ENCODE measurements around the gene HS1BP3.

Gene HS1BP3

DNA sequence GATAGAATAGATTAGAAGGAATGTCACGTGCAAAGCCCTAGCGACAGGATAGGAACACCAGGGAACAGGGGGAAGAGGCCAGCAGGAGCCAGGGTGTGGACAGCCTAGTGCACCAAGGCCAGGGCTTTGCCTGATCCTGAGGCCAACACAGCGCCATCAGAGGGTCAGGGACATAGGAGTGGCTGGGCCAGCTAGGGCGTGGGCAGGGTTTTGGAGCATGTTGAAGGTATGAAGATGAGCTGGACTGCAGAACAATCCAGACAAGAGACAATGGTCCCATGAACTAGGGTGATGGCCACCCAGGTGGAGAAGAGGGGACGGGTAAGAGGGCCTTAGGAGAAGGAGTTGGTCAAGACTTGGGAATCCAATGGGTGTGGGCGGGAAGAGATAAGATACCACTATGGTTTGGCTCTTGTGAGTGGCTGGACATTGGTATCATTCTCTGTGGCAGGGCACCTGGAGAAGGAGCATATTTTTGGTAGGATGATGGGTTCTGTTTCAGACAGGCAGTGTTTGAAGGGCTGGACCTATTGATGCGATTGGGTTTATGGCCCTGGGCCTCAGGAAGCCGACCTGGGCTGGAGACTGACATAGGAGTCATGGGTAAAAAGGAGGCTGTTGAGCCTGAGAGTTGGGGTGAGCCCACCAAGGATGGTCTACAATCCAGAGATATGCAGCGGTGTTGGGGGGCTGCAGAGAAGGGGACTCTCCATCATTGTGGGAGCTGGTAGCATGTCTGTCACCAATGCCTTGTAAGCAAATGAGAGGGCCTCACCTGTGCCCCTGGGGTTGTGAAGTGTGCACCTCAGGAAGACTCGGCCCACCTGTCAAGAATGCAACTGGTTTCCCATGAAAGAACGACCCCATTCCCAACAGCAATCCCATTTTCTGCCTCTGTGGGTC lies 2.0 kb upstream of the HS1BP3 start:
- no peak for DNase-seq (ENCODE audit: low read depth)
- no peak overlapping the region for H3K4me3 ChIP-seq (ENCODE audit: low read length)
- TF ChIP-seq, protein P1, sequence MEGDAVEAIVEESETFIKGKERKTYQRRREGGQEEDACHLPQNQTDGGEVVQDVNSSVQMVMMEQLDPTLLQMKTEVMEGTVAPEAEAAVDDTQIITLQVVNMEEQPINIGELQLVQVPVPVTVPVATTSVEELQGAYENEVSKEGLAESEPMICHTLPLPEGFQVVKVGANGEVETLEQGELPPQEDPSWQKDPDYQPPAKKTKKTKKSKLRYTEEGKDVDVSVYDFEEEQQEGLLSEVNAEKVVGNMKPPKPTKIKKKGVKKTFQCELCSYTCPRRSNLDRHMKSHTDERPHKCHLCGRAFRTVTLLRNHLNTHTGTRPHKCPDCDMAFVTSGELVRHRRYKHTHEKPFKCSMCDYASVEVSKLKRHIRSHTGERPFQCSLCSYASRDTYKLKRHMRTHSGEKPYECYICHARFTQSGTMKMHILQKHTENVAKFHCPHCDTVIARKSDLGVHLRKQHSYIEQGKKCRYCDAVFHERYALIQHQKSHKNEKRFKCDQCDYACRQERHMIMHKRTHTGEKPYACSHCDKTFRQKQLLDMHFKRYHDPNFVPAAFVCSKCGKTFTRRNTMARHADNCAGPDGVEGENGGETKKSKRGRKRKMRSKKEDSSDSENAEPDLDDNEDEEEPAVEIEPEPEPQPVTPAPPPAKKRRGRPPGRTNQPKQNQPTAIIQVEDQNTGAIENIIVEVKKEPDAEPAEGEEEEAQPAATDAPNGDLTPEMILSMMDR (IDR thresholded peaks at IDR 0.05; ENCODE audit: insufficient read depth, low read depth, low read length, missing control alignments): no peak

GRCh38 chr2:20652141-20652540 lies 1.2 kb upstream of the HS1BP3 start:
- no peak overlapping the region for H3K4me3 ChIP-seq (ENCODE audit: low read length)
- TF ChIP-seq, protein P1 (IDR thresholded peaks at IDR 0.05; ENCODE audit: insufficient read depth, low read depth, low read length, missing control alignments): no peak
- DNase-seq (ENCODE audit: low read depth): no peak

DNA sequence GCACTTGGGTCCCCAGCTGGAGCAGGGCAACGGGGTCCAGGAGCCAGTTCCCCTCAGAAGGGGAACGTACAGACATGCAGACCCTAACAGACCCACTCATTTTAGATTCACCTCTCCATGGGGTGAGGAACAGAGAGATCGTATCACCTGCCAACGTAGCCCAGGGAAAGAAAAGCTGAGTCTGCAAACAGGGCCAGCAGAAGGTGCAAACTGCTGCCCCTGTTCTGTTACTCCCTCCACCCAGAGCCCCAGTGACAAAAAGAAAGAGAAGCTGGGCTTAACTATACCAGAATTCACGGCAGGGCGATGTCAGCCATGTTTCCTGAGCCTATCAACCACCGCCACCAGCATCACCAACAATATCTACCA lies 817 bp upstream of the HS1BP3 start:
- DNase-seq (ENCODE audit: low read depth): no peak
- TF ChIP-seq, protein P1 (IDR thresholded peaks at IDR 0.05; ENCODE audit: insufficient read depth, low read depth, low read length, missing control alignments): no peak
- peak overlapping the region; percentile 47 for H3K4me3 ChIP-seq (ENCODE audit: low read length)

DNA sequence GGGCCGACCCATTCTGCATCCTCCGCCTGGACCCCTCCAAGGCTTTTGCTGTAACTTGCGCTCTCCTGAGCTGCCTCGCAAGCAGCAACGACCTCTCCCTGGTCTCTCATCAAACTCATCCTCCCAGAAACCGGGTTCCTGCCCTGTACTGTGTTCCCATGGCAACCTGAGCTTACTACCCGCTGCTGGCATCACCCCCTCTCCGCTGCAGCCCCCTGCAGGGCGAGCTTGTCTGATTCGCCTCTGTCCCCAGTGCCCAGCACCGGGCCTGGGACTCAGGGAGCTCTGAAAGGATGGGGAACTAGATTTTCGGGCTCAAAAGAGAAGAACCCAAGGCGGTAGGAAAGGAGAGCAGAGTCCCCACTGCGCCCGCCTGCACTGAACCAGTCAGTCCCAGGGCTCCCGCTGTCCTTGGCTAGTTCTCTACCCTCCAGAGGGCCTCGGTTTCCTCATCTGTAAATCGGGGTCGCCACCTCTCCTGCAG lies 463 bp downstream of the HS1BP3 start:
- no peak for DNase-seq (ENCODE audit: low read depth)
- peak overlapping the region; percentile 77 for H3K4me3 ChIP-seq (ENCODE audit: low read length)
- TF ChIP-seq, protein P1 (IDR thresholded peaks at IDR 0.05; ENCODE audit: insufficient read depth, low read depth, low read length, missing control alignments): no peak

- TF ChIP-seq, protein P1 (IDR thresholded peaks at IDR 0.05; ENCODE audit: insufficient read depth, low read depth, low read length, missing control alignments): no peak
These were observed 922 bp downstream of the HS1BP3 start for GRCh38 chr2:20649976-20650375.

GRCh38 chr2:20649576-20649975 lies 1.3 kb downstream of the HS1BP3 start:
- H3K4me3 ChIP-seq (ENCODE audit: low read length): peak overlapping the region; percentile 77

More at GRCh38 chr2:20649976-20650375, 922 bp downstream of the HS1BP3 start:
- peak overlapping the region; percentile 77 for H3K4me3 ChIP-seq (ENCODE audit: low read length)
- DNase-seq (ENCODE audit: low read depth): no peak

More at GRCh38 chr2:20649576-20649975, 1.3 kb downstream of the HS1BP3 start:
- TF ChIP-seq, protein P1 (IDR thresholded peaks at IDR 0.05; ENCODE audit: insufficient read depth, low read depth, low read length, missing control alignments): no peak
- DNase-seq (ENCODE audit: low read depth): no peak

Measured in epithelial cell of esophagus (primary cell).